HepG2 (cell line): ENCODE measurements around the gene LUC7L. TPM values are rescaled to one million over a fixed set of nuclear protein-coding genes. Genes with fewer than 3 reads are reported as not detected.

Experiments used
- ASH2L ChIP-seq: fragments of 300-600, 200-600 bp; sonication (generic); IDR thresholded peaks from 2 replicates; pipeline ENCODE4 v1.7.0; 2017; ENCODE audit warnings: low read depth, mild to moderate bottlenecking, moderate library complexity, mixed read lengths, low read length; ENCODE audit not compliant: insufficient read length
- ATAD3A ChIP-seq: sonication (generic); formaldehyde crosslinking; IDR thresholded peaks from 2 replicates; pipeline ENCODE4 v1.4.0; 2020; ENCODE audit warnings: missing genetic modification reagents
- ATF7 ChIP-seq, 2 experiments: fragments of 450-650 bp in 1 of 2; sonication (generic) in 1 of 2; formaldehyde crosslinking in 1 of 2; IDR thresholded peaks; 2 replicates each; pipeline versions ENCODE4 v1.4.0 to v1.6.1; 2016 to 2020; ENCODE audit warnings: antibody characterized with exemption in 1 of 2, mild to moderate bottlenecking in 1 of 2, missing genetic modification reagents in 1 of 2
- GABPB1 ChIP-seq: IDR thresholded peaks from 2 replicates; pipeline ENCODE4 v1.6.1; 2016; ENCODE audit warnings: mild to moderate bottlenecking, missing genetic modification reagents, moderate library complexity, missing compliant biosample characterization
- GATAD1 ChIP-seq: IDR thresholded peaks from 2 replicates; pipeline ENCODE4 v1.6.1; 2016; ENCODE audit warnings: missing genetic modification reagents, missing compliant biosample characterization
- HNRNPK ChIP-seq: fragments of 200-400 bp; formaldehyde crosslinking; IDR thresholded peaks from 2 replicates; pipeline ENCODE4 v1.6.1; 2018; ENCODE audit warnings: low read length, low read depth, moderate library complexity, mild to moderate bottlenecking; ENCODE audit not compliant: poor library complexity, severe bottlenecking
- HOXA7 ChIP-seq: sonication (generic); formaldehyde crosslinking; IDR thresholded peaks from 2 replicates; pipeline ENCODE4 v1.8.1; 2022; ENCODE audit warnings: mild to moderate bottlenecking, missing genetic modification reagents, moderate library complexity
- IKZF1 ChIP-seq: fragments of 450-650 bp; IDR thresholded peaks from 2 replicates; pipeline ENCODE4 v1.7.1; 2016
- JARID2 ChIP-seq: sonication (generic); formaldehyde crosslinking; IDR thresholded peaks from 2 replicates; pipeline ENCODE4 v1.8.1; 2023; ENCODE audit warnings: missing genetic modification reagents, inconsistent platforms; ENCODE audit not compliant: insufficient replicate concordance
- KDM3A ChIP-seq: IDR thresholded peaks from 2 replicates; pipeline ENCODE4 v1.6.1; 2018; ENCODE audit warnings: low read depth, missing compliant biosample characterization
- NCOR1 ChIP-seq: fragments of 200-600 bp; sonication (generic); IDR thresholded peaks from 2 replicates; pipeline ENCODE4 v1.7.0; 2017; ENCODE audit warnings: antibody characterized with exemption, low read length, borderline replicate concordance
- POLR2AphosphoS5 ChIP-seq: IDR thresholded peaks from 2 replicates; pipeline ENCODE4 v1.6.1; 2012; ENCODE audit warnings: low read depth, low read length
- RFX5 ChIP-seq: IDR thresholded peaks from 2 replicates; pipeline ENCODE4 v1.6.1; 2011; ENCODE audit warnings: low read depth, low read length, improper control_type of control experiment
- SMARCC2 ChIP-seq: fragments of 450-650 bp; IDR thresholded peaks from 2 replicates; pipeline ENCODE4 v1.6.1; 2017; ENCODE audit warnings: antibody characterized with exemption, mild to moderate bottlenecking
- ZC3H4 ChIP-seq: sonication (generic); formaldehyde crosslinking; IDR thresholded peaks from 2 replicates; pipeline ENCODE4 v1.4.0; 2020; ENCODE audit warnings: missing genetic modification reagents, borderline replicate concordance
- ZEB1 ChIP-seq: IDR thresholded peaks from 2 replicates; pipeline ENCODE4 v1.6.1; 2012; ENCODE audit warnings: mild to moderate bottlenecking, low read depth, inconsistent platforms; ENCODE audit not compliant: insufficient replicate concordance
- ZMAT5 ChIP-seq: sonication (generic); formaldehyde crosslinking; IDR thresholded peaks from 2 replicates; pipeline ENCODE4 v1.5.0; 2020; ENCODE audit warnings: mild to moderate bottlenecking, low read depth, missing genetic modification reagents, borderline replicate concordance
- ZNF503 ChIP-seq: sonication (generic); formaldehyde crosslinking; IDR thresholded peaks from 2 replicates; pipeline ENCODE4 v1.4.0; 2020; ENCODE audit warnings: missing genetic modification reagents
- ZNF615 ChIP-seq: sonication (generic); formaldehyde crosslinking; IDR thresholded peaks from 2 replicates; pipeline ENCODE4 v1.5.0; 2020; ENCODE audit warnings: mild to moderate bottlenecking, missing genetic modification reagents, borderline replicate concordance
- ZNF616 ChIP-seq: sonication (generic); formaldehyde crosslinking; IDR thresholded peaks from 2 replicates; pipeline ENCODE4 v1.5.0; 2020; ENCODE audit warnings: low read depth, mild to moderate bottlenecking, missing genetic modification reagents
- ZNF747 ChIP-seq: sonication (generic); formaldehyde crosslinking; IDR thresholded peaks from 2 replicates; pipeline ENCODE4 v1.8.1; 2023; ENCODE audit warnings: missing genetic modification reagents, mild to moderate bottlenecking, borderline replicate concordance
- ZNF749 ChIP-seq: sonication (generic); formaldehyde crosslinking; IDR thresholded peaks from 2 replicates; pipeline ENCODE4 v1.8.0; 2022; ENCODE audit warnings: mild to moderate bottlenecking, missing genetic modification reagents, moderate library complexity, borderline replicate concordance
- polyA plus RNA-seq, 8 experiments: library from polyadenylated mRNA; depleted of rRNA in 3 of 8; stranded (reverse) in 7 of 8; unstranded in 1 of 8; fragments of >200 nt; fragmentation: Illumina TruSeq in 4 of 8; extraction: Trizol in 4 of 8; gene quantifications; 2 replicates each; pipeline versions ENCODE4 v1.2.1 to v1.2.3, GENCODE V29; 2011 to 2016; ENCODE audit warnings: low read depth in 4 of 8, missing spikeins in 1 of 8, mixed read lengths in 1 of 8; ENCODE audit not compliant: insufficient read depth in 1 of 8
- total RNA-seq, 5 experiments: library from RNA; depleted of rRNA; stranded (reverse); fragments of >200 nt; fragmentation: Illumina TruSeq; extraction: Trizol; gene quantifications; 2 replicates each; pipeline ENCODE4 v1.2.3, GENCODE V29; 2016; ENCODE audit warnings: low read depth in 1 of 5
- TF ChIP-seq, protein P1 (sequence below): IDR thresholded peaks from 2 replicates; pipeline ENCODE4 v1.6.1; 2012; ENCODE audit warnings: inconsistent platforms
- TF ChIP-seq, protein P2 (sequence below): sonication (generic); formaldehyde crosslinking; IDR thresholded peaks from 2 replicates; pipeline ENCODE4 v1.4.0; 2020; ENCODE audit warnings: missing genetic modification reagents

The LUC7L gene
- total and polyA plus RNA-seq, 2 of the 13 experiments (the other 11 are each of a cell fraction or from before 2014, with no cell fraction given): 48.7 to 56.9 TPM

DNA sequence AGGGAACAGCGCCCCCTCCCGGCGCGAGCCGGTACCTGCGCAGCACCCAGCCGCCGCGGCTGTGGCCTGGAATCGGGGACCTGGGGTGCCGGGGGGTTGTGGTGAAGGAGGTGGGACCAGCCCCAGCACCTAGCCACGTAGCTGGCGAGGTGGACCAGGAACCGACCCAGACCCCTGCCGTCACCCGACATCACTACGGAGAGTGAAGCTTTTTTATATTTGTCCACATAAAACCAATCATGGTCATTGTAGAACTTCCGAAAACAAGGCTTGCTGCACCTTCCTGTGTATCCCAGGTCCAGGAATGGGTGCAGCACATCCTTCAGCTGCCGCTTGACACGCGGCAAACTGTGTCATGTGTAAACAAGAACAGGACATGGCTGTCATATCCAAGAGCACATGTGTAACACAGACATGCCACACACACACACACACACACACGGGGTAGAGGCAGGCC is 47.7 kb downstream of the LUC7L start (continued):
- TF ChIP-seq ZNF503 (CRISPR knock-in tag) (no peak; the same call in 1 of the 2 replicates), RFX5 (no peak), ZNF616 (CRISPR knock-in tag) (no peak), ZNF747 (peak; percentile 8; the same call in 1 of the 2 replicates), IKZF1 (no peak), ATAD3A (CRISPR knock-in tag) (no peak), SMARCC2 (no peak), JARID2 (CRISPR knock-in tag) (no peak), ZMAT5 (CRISPR knock-in tag) (no peak), ASH2L (no peak), ZNF615 (no peak), HNRNPK (no peak), GABPB1 (CRISPR knock-in tag) (no peak), ATF7 (IDR thresholded peaks at IDR 0.05) (no peak), ATF7 (CRISPR knock-in tag; IDR thresholded peaks at IDR 0.05) (no peak), ZEB1 (no peak), GATAD1 (CRISPR knock-in tag) (no peak), KDM3A (no peak), HOXA7 (CRISPR knock-in tag) (no peak), POLR2AphosphoS5 (no peak), NCOR1 (no peak), ZC3H4 (no peak), ZNF749 (CRISPR knock-in tag) (no peak)
- TF ChIP-seq, protein P1, sequence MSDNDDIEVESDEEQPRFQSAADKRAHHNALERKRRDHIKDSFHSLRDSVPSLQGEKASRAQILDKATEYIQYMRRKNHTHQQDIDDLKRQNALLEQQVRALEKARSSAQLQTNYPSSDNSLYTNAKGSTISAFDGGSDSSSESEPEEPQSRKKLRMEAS: no peak
- TF ChIP-seq, protein P2, sequence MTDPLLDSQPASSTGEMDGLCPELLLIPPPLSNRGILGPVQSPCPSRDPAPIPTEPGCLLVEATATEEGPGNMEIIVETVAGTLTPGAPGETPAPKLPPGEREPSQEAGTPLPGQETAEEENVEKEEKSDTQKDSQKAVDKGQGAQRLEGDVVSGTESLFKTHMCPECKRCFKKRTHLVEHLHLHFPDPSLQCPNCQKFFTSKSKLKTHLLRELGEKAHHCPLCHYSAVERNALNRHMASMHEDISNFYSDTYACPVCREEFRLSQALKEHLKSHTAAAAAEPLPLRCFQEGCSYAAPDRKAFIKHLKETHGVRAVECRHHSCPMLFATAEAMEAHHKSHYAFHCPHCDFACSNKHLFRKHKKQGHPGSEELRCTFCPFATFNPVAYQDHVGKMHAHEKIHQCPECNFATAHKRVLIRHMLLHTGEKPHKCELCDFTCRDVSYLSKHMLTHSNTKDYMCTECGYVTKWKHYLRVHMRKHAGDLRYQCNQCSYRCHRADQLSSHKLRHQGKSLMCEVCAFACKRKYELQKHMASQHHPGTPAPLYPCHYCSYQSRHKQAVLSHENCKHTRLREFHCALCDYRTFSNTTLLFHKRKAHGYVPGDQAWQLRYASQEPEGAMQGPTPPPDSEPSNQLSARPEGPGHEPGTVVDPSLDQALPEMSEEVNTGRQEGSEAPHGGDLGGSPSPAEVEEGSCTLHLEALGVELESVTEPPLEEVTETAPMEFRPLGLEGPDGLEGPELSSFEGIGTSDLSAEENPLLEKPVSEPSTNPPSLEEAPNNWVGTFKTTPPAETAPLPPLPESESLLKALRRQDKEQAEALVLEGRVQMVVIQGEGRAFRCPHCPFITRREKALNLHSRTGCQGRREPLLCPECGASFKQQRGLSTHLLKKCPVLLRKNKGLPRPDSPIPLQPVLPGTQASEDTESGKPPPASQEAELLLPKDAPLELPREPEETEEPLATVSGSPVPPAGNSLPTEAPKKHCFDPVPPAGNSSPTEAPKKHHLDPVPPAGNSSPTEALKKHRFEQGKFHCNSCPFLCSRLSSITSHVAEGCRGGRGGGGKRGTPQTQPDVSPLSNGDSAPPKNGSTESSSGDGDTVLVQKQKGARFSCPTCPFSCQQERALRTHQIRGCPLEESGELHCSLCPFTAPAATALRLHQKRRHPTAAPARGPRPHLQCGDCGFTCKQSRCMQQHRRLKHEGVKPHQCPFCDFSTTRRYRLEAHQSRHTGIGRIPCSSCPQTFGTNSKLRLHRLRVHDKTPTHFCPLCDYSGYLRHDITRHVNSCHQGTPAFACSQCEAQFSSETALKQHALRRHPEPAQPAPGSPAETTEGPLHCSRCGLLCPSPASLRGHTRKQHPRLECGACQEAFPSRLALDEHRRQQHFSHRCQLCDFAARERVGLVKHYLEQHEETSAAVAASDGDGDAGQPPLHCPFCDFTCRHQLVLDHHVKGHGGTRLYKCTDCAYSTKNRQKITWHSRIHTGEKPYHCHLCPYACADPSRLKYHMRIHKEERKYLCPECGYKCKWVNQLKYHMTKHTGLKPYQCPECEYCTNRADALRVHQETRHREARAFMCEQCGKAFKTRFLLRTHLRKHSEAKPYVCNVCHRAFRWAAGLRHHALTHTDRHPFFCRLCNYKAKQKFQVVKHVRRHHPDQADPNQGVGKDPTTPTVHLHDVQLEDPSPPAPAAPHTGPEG: no peak
